EH (cell line): ENCODE data around the gene DNAH7.

Experiments
- DNase-seq: peaks from one replicate; pipeline ENCODE4 v3.0.0-alpha.2; 2015; ENCODE audit warnings: low read depth

Gene DNAH7

DNA sequence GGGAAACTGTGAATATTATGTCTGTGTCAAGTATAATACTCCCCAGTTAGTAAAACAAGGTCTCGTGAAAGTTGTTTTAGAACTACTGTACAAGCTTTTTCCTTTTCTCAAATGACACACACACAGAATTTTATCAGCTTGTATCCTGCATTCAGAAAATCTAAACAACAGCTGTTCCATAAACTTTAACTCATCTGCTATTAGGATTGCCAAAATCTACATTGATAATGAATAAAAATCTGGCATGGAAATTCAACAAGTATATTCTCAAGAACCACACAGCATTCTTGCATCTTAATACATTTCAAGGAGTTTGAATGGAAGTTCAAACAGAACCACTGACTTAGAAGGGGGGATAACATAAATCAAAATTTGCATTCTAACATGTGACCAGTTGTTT is 260.4 kb downstream of the DNAH7 start:
- no peak for DNase-seq

GRCh38 chr2:195805283-195805976 is 263.2 kb downstream of the DNAH7 start:
- DNase-seq, result no peak

DNA sequence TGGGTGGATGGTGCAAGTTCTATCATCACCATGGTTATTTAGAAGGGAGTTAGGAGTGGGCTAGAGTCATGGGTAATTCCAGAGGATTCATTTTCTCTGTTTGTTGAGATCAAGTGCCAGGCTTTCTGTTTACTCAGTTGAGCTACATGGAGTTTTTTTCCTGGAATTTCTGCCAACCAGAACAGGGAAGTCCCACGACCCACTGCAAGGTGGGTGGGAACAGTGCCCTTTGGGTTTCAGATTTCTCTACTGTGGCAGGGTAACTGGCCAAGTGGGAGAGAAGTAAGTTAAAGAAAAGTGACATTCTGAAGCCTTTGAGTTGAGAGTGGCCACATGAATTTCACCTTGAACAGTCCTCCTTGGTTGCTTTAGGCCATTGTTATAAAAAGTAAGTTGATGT is 272.8 kb downstream of the DNAH7 start:
- DNase-seq, result no peak

GRCh38 chr2:195793881-195794280 is 274.8 kb downstream of the DNAH7 start:
- no peak for DNase-seq

DNA sequence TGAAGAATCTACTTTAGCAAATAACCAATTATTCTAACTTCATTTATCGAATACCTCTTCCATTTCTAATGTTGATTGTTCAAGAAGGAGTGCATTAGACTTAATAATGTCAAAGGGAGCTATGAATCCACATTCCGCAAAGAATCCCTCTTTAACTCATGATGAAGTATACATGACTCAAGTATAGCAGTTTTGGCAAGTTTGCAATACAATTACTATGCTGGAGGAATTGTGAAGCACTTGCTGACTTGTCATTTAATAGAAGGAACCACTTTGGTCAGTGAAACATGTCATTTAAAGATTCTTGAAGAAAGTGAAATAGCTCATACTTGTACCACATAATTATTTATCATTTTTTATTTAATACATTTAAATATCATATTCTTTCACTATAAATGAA is 286.5 kb downstream of the DNAH7 start:
- peak; percentile 12 for DNase-seq

DNA sequence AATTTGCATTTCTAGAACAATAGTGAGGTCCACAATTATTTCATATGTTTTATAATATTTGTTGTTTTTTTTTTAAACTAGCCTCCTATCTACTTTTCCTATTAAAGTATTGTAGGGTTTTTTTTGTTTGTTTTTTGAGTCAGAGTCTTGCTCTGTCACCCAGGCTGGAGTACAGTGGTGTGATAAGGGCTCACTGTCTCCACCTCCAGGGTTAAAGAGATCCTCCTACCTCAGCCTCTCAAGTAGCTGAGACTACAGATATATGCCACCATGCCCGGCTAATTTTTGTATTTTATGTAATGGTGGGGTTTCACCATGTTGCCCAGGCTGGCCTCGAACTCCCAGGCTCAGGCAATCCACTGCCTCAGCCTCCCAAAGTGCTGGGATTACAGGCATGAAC is 289.1 kb downstream of the DNAH7 start:
- peak; percentile 19 for DNase-seq

GRCh38 chr2:195769975-195770374 is 298.7 kb downstream of the DNAH7 start:
- DNase-seq, result no peak

- peak; percentile 3 for DNase-seq
These were observed 300.2 kb downstream of the DNAH7 start for GRCh38 chr2:195768431-195768830.

DNA sequence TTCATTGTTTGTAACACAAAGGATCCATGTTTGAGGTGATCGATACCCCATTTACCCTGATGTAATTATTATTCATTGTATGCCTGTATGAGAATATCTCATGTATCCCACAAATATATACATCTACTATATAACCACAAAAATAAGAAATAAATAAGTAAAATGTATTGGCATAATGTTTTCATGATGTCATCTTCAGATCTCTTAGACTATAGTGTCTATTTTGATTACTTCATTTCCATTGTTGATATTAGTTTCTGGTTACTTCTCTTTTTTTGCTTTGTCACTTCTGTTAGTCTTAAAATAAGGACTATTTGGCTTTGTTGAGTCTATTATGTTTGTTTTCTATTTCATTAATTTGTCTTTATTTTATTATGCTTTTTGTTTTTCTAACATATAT is 301.9 kb downstream of the DNAH7 start:
- no peak for DNase-seq

DNA sequence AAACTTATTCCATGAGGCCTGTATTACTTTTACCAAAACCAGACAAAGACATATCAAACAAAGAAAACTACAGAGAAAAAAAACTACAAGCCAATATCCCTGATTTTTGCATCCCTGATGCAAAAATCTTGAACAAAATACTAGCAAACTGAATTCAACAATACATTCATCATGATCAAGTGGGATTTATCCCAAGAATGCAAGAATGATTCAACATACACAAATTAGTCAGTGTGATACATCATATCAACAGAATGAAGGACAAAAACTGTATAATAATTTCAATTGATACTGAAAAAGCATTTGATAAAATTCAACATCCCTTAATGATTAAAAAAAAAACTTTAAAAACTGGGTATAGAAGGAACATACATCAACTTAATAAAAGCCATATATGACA is 304.8 kb downstream of the DNAH7 start:
- no peak for DNase-seq

DNA sequence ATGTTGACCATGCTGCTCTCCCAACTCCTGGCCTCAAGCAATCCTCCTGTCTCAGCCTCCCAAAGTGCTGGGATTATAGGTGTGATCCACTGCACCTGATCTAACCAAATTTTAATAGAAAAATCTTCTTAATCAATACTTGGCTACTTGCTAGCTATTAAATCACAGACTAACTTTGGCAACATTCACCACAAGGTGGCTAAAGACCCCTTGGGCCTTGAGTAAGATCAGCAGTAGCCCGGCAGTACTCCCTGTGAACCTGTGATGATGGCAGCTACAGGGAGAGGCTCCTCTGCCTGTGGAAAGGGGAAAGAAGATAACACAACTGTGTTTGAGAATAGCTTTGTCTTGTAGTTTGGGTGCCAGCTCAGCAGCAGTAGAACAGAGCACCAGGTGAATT is 308.8 kb downstream of the DNAH7 start:
- DNase-seq, result no peak

DNA sequence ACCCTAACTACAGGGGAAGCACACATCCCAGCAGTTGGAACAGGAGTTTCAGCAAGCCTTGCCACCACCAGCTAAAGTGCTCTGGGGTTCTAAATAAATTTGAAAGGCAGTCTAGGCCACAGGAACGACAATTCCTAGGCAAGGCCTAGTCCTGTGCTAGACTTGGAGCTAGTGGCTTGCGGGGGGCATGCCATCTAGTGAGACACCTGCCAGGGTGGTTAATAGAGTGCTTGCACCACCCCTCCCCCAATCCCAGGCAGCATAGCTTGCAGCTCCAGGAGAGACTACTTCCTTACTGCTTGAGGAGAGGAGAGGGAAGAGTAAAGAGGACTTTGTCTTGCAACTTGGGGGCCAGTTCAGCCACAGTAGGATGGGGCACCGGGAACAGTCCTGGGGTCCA is 309.8 kb downstream of the DNAH7 start:
- no peak for DNase-seq

DNA sequence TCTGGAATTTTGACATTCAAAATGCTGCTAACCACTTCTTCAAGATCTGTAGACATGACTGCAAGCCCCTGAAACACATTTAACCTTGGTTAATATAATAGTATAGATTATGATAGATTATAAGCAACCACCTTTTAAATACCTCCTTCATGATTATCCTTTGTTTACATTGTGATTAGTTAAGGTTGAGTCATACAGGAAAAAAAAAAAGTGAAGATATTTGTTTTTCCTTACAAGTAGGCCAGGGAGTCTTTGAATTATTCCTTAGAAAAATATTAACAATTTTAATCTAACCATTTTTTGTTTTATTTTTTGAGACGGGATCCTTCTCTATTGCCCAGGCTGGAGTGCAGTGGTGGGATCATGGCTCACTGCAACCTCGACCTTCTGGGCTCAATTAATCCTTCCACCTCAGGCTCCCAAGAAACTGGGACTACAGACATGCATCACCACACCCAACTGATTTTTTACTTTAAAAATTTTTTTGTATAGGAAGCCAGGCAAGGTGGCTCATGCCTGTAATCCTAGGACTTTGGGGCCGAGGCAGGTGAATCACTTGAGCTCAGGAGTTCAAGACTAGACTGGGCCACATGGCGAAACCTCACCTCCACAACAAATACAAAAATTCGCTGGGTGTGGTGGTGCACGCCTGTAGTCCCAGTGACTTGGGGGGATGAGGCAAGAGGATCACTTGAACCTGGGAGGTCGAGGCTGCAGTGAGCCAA is 312.3 kb downstream of the DNAH7 start:
- peak; percentile 12 for DNase-seq

GRCh38 chr2:195741191-195741590 is 327.4 kb downstream of the DNAH7 start:
- no peak for DNase-seq

DNA sequence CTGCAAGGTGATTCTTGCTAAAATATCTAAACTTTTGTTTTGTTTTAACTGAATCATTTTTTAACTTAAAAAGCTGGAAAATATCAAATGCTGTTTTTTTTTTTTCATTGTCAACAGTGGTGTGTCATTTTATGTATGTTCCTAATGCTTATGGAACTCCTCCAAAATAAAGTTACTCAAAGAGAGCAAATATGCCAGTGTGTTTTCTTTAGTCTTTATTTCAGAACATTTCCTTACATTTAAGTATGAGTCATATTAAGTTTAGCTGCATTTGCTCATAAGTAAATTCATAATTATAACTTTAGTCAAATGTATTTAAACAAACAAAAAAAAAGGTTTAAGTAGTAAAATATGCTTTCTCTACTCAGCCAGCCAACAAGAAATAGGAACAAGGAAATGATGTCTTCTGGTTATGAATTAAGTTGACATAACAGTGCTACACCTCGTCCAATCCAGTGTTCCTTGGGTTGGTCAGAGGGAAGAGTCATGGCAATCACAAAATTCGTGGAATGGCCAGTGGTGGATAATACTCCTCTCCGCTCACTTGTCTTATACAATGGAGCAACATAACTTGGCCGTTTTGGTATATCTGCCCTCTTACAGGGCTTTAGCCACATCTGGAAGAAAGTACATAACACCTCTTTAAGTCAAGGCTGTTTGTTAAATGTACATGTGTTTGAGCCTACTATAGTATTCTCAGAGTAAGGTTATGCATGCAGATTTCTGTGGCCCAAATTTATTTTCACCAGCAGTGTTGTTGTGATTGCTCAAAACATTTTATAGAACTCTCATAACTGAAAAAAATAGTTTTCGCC is 330.9 kb downstream of the DNAH7 start:
- DNase-seq, result peak; percentile 57

- no peak for DNase-seq
These were observed 333.3 kb downstream of the DNAH7 start for GRCh38 chr2:195735347-195735746.

GRCh38 chr2:195734931-195735330 is 333.7 kb downstream of the DNAH7 start:
- no peak for DNase-seq

DNA sequence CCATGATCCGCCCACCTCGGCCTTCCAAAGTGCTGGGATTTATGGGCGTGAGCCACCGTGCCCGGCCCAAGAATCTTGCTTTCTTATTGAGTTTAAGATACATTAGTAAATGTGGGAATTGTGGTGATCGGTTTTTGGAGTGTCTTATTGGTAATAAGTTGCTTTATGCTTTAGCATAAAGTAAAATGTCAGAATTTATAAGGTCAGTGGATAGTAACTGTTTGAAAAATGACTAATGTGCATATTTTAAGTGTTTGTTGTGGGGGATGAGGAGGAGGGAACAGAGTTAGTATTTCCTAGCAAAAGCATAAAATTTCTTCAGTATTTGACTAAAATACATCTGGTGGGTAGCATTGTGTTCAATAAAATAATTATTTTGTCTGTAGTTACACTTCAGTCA is 334.2 kb downstream of the DNAH7 start:
- DNase-seq, result peak; percentile 38

DNA sequence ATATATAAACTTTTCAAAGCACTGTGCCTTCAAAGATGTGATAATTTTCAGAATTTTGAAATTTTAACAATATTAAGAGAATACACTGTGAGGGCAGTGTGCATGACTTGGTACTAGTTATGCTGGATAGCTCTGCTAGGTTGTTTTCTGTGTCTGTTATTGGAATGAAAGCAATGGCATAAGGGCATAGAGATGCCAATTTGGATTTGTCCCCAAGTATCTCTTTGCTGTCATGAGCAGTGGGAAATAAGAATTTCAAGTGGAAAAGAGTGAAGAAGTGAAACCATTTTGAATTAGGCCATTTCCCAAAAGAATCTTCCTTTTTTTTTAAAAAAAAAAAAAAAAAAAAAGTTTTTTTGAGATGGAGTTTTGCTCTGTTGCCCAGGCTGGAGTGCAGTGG is 334.8 kb downstream of the DNAH7 start:
- no peak for DNase-seq

DNA sequence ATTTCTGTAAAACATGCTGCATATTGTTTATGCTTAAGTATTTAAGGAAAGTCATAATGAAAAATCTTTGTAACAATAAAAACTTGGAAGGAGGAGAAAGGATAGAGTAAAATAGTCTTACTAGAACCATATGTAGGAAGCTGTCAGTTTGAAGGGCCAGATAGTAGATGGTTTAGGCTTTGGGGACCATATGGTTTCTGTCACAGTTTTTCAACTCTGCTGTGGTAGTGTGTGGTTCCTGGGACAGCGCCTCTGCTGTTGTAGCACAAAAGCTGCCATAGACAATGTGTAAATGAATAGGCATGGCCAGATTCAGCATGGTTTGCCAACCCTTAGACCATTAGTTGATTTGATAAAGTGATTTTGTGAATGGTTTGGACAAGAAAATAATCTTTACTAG is 336.1 kb downstream of the DNAH7 start:
- DNase-seq, result no peak

DNA sequence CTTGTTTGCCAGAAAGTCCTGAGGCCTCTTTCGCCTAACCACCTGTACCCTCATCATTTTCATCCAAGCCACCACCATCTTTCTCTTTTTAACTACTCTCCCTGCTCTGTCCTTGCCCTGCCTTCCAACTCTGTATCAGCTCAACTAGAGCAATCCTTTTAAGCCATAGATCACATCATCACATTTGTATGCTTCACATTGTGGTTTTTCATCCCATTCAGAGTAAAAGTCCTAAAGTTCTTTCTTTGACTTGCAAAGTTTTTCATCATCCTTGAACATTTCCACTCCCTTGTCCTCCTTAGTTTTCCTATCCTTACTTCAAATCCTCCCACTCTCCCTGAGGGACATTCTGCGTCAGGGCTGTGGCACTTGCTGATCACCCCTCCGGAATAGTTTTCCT is 337.7 kb downstream of the DNAH7 start:
- DNase-seq, result no peak

GRCh38 chr2:195727106-195727505 is 341.5 kb downstream of the DNAH7 start:
- DNase-seq, result no peak

- no peak for DNase-seq
These were observed 346.6 kb downstream of the DNAH7 start for GRCh38 chr2:195722075-195722474.
